Measurements from ENCODE around the gene PPM1G.
"Not testable (repeated sequence)": the region's sequence is repeated elsewhere in the genome, so short reads cannot be mapped to it uniquely, and the experiment has no call there.

The PPM1G gene, protein sequence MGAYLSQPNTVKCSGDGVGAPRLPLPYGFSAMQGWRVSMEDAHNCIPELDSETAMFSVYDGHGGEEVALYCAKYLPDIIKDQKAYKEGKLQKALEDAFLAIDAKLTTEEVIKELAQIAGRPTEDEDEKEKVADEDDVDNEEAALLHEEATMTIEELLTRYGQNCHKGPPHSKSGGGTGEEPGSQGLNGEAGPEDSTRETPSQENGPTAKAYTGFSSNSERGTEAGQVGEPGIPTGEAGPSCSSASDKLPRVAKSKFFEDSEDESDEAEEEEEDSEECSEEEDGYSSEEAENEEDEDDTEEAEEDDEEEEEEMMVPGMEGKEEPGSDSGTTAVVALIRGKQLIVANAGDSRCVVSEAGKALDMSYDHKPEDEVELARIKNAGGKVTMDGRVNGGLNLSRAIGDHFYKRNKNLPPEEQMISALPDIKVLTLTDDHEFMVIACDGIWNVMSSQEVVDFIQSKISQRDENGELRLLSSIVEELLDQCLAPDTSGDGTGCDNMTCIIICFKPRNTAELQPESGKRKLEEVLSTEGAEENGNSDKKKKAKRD

DNA sequence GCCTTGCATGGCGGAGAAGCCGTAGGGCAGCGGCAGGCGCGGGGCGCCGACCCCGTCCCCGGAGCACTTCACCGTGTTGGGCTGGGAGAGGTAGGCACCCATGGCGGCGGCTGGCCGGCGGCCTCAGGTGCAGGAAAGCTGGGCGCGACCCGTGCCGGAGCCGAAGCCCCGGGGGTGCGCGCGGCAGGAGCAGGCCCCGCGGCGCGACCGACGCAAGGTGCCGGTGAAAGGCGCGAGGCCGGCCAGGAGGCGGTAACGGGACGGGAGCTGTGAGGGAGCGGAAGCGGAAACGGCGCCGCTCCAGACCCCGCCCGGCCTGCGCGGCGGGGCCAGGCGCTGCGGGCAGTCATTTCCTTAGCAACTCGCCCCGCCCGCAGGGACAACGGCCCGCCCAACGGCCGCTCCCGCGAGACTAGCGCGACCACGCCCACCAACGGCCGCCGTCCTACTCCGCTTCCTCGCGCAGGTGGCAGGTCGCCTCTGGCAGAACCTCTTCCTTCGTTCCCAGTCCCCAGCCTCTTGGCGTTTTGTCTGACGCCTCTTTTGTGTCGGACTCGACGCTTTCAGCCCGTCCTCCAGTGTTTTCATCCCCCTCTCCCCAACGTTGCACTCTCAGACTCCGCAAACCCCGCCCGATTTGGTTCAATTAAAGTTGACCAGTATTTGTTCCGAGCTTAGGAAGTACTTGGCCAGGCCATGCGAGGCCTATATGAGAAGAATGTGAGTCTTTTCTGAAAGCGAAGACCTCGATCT lies at the start of gene PPM1G:
TSS of gene PPM1G (minus strand) at position 271 of the 753 bp plus-strand sequence. CDS start at position 102, 169 bp downstream.
- DNase-seq: peak; percentile 98

DNA sequence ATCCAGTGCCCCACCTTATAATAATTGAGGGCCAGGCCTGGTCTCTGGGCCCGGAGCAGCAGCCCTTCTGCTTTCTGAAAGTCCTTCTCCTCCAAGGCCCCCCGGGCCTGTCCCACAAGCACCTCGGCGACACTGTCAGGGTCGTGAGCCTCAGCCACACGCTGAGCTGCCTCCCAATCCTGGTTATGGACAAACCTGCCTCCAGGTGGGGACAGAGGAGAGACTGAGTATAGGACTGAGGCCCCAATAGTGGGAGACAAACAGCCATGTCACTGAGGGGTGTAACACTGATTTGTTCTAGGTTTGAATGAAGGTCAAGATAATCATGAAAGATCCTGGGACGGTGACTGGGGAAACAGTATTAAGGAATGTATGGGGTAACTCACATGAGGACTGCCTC lies 44.6 kb upstream of the PPM1G start:
- no peak for DNase-seq

DNA sequence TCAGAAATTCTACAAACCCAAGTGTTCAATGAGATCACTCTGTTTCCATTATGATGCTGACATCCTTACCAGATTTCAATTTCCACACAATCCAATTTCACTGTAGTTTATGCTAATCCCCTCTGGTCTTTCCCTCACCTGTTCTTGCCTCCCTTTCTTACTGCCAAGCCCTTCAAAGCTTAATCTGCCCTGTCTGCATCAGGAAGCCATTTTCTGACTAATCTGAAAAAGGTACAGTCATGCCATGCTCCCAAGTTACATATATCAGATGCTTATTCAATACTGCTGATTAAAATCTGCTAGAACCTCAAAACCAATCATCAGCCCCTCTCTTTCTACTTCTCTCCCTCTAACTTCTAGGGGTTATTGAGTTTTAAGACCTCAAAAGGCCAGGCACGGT lies 41.7 kb upstream of the PPM1G start:
- DNase-seq: no peak

DNA sequence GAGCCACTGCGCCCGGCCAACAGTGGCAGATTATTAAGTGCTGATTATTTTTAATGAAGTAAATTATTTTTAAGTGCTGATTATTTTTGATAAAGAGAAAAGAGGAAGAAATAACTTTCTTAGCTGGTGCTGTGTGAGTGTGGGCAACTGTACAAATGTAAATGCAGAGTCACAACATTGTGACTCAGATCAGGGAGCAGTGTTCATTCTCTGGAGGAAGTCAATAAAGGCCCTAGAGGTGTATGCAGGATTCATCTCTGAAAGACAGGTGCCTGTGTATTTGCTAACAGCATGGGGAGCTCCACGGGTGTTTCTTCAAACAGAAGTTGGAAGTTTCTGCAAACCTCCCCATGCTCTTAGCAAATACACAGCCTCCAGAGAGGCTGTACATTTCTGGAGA lies 39.0 kb upstream of the PPM1G start:
- DNase-seq: no peak

DNA sequence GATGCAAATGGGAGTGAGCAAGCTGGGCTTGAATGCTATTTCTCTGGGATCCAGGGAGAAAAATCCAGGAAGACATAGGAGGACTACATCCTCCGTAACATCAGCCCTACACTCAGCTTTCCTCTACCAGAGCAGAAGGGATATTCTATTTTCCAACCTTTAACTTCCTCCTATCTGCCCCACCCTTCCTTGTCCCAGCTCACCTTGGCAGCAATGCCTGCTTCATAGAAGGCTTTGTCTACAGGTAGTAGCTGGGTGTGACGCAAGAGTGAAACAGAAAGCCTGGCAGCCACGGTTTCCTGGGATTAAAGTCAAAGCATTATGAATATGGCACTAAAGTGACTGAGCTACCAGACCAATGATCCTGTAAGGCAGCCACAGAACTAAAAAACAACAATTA lies 36.7 kb upstream of the PPM1G start:
- no peak for DNase-seq

DNA sequence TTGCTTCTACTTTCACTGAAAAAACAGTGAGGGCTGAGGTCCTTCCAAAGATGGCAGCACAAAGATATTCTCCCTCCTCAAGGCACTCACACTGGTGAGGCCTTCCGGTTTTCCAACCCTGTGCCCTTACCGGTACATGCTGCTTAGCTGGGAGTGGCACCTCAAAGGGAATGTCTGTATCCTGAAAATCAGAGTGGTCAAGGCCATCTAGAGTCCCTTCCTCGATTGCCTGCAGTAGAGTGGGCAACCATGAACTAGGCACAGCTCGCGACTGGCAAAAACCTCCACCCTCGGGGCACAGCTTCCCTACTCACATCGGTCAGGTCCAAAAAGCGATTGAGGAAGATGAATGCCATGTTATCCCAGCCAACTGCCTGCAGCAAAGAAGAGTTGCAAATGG lies 36.2 kb upstream of the PPM1G start:
- no peak for DNase-seq

DNA sequence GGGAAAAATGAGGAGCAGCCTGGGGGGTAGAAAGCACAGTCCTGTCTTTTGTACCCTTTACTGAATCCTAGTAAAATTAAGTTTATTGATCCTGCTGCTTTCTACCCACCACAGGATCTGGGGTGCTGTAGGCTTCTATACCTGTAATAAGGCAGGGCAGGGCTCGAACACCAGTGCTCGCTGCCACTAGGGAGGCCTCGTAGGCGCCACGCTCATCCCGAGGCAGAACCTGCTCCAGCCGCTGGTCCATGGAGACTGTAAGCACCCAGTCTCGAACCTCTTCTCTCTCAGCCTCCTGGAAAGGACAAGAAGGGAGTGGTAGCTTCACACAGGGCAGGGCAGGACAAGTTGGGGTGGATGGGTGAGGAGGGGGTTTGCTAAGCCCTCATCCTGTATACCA lies 35.8 kb upstream of the PPM1G start:
- no peak for DNase-seq

DNA sequence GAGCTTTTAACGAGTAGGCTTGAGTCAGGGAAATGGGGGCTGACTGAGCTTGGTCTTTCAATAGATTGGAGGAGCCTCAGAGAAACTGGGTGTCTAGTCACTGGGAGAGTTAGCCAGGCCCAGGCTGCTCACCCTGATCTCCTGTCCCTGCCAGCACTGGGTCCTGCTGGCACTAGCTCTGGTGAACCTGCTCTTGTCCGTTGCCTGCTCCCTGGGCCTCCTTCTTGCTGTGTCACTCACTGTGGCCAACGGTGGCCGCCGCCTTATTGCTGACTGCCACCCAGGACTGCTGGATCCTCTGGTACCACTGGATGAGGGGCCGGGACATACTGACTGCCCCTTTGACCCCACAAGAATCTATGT lies 33.5 kb upstream of the PPM1G start:
- DNase-seq: no peak

DNA sequence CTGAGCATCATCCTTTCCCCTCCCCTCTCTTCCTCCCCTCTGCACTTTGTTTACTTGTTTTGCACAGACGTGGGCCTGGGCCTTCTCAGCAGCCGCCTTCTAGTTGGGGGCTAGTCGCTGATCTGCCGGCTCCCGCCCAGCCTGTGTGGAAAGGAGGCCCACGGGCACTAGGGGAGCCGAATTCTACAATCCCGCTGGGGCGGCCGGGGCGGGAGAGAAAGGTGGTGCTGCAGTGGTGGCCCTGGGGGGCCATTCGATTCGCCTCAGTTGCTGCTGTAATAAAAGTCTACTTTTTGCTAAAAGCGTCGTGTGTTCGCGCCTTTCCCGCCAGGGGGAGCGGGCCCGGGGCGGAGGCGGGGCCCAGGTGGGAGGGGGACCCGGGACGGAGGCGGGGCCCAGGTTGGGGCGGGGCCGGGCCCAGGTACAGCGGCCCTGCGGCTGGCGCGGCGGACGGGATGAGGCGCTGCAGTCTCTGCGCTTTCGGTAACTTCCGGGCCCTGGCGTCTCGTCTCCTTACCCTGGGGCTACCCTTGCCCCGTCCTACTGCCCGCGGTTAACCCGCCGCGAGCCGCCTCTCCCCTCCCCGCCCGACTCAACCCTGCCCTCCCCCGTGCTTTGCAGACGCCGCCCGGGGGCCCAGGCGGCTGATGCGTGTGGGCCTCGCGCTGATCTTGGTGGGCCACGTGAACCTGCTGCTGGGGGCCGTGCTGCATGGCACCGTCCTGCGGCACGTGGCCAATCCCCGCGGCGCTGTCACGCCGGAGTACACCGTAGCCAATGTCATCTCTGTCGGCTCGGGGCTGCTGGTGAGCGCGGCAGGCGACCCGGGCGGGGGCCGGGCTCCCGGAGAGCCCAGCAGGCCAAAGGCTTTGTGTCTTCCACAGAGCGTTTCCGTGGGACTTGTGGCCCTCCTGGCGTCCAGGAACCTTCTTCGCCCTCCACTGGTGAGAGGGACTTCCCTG lies 32.8 kb upstream of the PPM1G start, which contains the start of gene KRTCAP3:
TSS of gene KRTCAP3 (plus strand) at position 424 of the 962 bp plus-strand sequence. CDS start at position 456, 32 bp downstream.
- DNase-seq: peak; percentile 34 to 41

DNA sequence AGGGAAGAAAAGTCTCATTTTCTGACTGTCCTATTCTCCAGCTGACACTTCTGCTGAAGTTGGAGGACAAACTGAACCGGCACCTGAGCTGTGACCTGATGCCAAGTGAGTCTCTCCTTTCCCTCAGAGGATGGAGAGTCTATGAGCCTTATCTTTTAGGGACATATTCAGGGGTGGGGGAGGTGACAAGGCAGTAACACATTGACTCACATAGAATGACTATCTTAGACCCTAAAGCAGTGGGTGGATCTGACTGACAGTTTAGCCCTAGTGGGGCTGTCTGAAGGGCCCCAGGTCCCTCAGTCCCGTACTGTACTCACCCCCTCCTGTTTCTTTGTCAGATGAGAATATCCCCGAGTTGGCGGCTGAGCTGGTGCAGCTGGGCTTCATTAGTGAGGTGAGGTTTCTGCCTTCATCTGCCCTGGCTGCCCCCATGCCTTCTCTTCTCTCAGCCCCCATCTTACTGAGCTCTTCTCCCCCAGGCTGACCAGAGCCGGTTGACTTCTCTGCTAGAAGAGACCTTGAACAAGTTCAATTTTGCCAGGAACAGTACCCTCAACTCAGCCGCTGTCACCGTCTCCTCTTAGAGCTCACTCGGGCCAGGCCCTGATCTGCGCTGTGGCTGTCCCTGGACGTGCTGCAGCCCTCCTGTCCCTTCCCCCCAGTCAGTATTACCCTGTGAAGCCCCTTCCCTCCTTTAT lies 32.0 kb upstream of the PPM1G start:
- no peak for DNase-seq

DNA sequence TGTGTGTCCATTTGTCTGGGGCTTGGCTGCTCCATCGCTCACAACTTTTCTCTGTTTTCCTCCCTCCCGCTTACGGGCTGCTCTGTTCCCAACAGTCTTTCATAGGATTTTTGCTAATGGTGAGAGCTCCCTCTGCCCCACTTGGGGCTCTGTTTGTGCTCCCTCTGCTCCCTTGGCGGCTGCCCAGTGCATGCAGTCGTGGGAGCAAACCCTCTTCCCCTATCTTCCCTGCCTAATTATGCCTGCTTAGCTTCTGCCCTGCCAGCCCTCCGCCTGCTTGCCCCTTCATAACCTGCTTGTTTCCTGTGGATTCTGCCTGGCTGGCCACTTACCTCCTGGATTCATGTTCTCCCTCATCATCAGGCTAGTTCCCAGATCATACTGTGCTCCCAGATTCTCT lies 26.2 kb upstream of the PPM1G start:
- DNase-seq: no peak

DNA sequence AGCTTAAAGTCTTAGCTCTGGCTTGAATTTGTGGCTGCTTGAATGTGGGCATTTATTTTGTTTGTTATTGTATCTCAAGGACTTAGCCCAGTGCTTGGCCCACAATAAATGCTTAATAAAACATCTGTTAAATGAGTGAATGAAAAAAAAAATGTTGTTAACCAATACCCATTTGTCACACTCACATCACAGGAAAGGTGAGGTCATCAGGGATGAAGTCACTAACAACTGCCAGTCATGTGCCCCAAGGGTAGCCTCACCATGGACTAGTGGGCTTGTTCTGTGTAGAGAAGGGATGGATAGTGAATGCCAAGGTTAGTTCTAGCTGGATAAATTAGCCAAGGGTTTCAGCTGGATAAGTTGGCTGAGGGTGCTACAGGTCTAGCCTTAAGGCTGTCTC lies 22.0 kb upstream of the PPM1G start:
- DNase-seq: peak; percentile 22 to 31

DNA sequence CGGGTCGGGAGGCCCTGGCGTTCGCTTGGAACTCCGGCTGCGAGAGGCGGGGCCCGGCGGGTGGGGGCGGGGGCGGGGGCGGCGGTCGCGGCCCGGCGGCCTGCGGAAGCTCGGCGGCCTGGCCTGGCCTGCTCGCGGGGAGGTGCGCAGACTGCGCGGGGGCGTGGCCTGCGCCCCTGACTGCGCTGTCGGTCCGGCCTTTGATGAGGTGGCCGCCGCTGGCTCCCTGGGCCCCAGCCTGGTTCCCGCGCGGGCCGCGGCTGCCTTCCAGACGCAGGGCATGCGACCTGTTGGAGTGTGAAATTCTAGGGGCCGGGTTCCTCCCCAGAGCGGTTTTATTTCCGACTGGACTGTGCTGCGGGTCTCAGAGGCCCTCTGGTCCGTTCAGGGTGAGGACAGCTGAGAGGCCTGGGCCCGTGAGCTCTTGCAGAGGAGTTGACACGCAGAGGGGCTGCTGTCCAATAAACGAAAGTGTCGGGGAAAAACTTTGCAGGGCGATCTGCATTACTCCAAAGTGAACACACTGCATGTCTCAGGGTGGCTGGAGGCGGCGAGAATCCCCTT lies 19.7 kb upstream of the PPM1G start:
- DNase-seq: peak; percentile 78 to 82

DNA sequence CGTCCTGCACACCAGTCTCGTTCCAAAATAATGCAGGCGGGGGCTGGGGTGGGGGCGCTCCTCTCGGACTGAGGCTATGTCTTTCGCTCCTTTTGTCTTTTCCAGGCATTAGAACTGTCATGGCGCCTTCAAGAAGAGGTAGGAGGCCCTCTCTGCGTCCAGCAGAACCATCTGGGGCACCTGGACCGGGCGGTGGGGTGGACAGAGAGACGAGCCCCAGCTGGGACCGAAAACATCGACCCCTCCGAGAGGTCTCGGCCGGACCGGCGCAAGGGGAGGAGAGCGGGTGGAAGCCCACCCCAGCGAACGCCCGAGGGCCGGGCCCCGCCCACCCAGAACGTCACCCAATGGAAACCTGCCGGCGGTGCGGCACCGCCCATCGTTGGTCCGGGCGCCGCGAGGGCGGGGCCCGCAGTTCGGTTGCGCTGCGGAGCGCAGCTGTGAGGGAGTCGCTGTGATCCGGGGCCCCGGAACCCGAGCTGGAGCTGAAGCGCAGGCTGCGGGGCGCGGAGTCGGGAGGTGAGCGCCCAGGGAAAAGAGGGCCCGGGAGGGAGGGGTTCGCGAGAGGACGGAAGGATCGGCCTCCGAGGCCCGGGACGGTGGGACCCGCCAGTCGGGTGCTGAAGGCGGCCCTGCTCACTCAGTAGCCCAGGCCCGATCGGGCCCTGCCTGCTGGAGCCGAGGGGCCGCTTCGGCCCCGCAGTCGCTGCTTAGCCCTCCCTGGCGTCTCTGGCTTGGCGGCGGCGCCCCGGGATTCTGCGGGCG lies 19.0 kb upstream of the PPM1G start, which contains the start of gene NRBP1:
TSS of gene NRBP1 (plus strand) at position 419 of the 765 bp plus-strand sequence. CDS start 4,643 bp downstream, outside the sequence.
- peak; percentile 94 to 96 for DNase-seq

DNA sequence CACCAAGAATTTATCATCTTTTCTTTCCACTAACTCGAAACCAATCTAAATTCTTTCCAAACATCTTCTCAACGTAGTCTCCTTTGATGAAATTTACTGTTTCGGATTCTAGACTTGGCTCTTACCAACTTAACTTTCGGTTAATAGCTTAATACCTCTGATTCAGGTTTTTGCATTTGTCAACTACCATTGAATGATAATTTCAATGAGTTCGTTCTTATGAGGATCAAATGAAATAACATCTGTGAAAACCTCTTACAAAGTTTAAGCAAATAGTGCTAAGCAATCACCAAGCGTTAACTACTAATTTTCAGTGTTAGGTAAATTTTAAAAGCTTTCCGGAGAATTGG lies 18.4 kb upstream of the PPM1G start:
- DNase-seq: no peak

DNA sequence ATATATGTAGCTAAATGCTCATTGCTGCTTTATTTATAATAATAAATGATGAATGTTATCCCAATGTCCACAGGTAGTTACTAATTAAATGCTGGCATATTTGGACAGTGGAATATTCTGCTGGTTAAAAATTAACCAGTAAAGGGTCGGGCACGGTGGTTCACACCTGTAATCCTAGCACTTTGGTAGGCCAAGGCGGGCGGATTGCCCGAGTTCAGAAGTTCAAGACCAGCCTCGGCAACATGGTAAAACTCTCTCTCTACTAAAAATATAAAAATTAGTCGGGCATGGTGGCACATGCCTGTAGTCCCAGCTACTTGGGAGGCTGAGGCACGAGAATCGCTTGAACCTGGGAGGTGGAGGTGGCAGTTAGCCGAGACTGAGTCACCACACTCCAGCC lies 15.6 kb upstream of the PPM1G start:
- DNase-seq: not testable (repeated sequence)

DNA sequence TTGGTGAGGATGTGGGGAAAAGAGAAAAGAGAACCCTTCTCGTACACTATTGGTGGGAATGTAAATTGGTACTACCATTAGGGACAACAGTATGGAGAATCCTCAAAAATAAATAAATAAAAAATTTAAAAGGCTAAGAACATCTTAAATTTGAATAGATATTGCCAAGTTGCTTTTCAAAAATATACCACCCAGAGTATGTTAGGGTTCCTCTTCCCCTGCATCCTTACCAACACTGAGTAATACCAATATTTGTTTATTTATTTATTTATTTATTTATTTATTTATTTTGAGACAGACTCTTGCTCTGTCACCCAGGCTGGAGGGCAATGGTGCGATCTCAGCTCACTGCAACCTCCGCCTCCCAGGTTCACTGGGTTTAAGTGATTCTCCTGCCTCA lies 13.6 kb upstream of the PPM1G start:
- DNase-seq: no peak

DNA sequence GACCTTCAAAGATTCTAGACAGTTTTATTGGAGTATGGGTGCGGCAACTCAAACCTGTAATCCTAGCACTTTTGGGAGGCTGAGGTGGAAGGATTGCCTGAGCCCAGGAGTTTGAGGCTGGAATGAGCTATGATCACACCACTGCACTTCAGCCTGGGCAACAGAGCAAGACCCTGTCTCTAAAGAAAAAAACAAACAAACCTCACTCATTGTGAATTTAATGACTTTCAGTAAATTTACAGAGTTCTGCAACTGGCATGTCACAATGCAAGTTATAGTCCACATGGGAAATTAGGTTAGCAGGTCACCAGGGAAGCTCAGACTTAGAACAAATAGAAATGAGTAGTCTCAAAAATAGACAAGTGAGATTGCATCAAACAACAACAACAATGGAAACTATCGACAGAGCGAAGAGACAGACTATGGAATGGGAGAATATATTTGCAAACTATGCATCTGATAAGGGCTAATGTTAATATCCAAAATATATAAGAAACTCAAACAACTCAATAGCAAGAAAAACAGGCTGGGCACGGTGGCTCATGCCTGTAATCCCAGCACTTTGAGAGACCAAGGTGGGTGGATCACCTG lies 12.4 kb upstream of the PPM1G start:
- no peak for DNase-seq

DNA sequence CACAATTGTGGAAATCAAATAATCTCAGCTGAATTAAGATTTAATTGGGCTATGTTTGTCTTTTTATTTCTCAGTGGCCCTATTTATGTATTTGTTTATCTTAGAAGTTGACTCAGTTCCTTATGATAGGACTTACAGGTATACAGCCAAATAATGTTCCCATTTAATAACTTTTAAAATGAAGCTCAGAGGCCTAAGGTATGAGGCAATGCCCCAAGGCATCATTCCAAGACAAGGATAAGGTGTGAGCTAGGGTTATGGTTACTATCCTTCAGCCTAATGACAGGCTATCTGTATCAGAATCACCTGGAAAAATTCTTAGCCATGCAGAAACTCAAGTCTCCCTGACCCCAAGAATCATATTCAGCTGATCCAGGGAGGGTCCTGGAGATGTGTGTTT lies 11.6 kb upstream of the PPM1G start:
- DNase-seq: no peak

DNA sequence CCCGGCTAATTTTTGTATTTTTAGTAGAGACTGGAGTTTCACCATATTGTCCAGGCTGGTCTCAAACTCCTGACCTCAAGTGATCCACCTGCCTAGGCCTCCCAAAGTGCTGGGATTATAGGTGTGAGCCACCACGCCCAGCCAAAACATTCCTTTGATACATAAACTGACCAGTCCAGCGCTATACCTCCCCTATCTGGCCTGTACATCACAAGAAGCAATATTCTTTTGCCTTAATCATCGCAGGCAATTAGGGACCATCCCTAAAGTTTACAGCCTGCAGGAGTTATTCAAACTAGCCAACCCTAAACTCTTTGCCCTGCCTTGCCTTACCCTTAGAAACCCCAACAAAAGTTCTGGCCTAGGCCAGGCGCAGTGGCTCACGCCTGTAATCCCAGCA lies 6.8 kb upstream of the PPM1G start:
- no peak for DNase-seq
